NCI-H2081 (cell line): ENCODE results near the gene FHOD3.
A peak's percentile ranks its signal among the peaks of the same experiment; 100 is the strongest.
"Not testable (repeated sequence)": the region's sequence is repeated elsewhere in the genome, so short reads cannot be mapped to it uniquely, and the experiment has no call there.

Experiments
- DNase-seq, 2 experiments: peaks; one replicate each; lab custom pipeline; 2025; lab: John Stamatoyannopoulos, UW

FHOD3 gene

DNA sequence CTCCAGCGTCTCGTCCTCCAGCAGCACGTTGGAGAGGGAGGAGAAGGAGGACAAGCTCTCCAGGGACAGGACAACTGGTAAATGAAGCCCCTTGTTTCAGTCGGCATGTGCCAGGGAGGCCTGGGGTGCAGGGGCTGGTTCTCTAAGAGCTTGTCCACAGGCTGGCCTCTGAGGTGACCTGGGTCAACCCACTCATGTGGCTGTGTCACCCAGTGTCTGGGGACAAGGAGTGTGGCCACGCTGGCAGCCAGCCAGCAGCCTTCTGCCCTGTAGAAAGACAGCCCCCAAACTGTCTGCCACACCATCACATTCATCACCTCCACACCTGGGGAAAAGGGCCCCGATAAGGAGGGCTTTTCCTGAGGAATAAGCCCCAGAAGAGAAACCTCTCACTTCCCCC, 411.8 kb downstream of the FHOD3 start:
- no peak for DNase-seq

DNA sequence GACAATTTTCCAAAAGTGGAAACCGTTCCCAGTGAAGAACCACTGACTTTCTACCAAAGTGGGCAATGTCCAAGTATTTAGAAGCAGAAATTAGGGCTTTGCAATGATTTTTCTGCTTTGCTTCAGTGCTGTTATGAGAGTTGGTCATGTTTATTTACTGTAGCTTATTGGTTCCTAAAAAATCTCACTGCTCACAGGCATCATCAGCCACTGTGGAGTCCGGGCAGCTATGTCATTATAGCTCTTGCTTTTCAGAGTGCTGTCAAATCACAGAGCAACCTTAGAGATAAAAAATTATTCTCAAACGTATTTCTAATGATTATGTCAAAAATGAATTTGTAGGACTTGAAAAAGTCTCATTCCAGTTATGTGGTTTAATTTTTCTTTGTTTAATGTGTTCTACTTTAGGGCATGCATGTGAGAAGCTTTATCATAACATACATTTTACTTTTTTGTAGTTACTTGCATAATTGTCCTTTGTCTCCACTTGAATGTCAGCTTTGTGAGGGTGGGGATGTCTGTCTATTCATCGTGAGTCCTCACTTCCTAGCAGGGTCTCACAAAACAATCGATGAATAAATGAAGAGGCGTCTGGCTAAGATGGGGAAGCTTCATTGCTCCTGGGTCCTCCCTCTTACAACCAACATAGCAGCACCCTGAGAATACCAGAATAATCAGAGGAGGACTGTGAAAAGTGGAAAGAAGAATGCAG, 413.7 kb downstream of the FHOD3 start:
- no peak for DNase-seq

DNA sequence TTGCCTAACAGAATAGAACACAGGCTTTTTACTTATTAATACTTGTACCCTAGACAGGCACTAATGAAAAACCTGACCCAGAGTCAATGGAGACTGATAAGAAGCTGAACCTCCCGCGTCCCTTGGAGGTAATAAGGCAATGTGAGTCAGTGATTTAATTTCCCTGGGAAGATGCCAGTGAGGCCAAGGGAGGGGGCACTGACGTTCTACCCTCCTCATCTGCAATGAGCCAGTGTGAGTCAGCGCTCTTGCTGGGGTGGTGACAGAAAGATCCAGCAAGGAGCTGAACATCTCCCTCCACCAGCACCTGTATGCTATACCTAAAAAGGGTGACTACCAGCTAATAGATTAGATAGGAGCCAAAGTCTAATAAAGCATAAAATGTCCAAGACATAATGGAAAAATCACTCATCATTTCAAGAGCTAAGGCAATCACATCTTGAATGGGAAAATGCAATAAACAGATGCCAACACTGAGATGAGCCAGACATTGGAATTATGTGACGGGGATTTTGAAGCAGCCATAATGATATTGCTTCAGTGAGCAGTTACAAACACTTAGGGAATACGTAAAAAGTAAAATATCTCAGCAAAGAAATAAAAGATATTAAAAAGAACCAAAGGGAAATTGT, 414.4 kb downstream of the FHOD3 start:
- DNase-seq: no peak

DNA sequence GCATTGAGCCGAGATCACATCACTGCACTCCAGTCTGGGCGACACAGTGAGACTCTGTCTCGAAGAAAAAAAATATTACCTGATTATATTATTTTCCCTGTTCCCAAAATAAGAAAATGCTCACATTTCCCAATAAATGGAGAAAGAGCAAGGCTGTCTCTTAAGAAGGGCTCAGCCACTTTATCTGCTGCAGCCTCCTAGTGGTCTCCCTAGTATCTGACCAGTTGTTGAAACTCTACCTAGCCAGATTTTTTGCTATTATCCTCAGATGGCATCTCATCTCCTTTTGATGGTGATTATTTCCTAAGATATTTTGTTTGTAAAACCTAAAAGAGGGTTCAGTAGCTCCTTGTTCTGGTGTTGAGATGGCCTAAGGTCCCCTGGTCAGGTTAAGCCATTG, 417.0 kb downstream of the FHOD3 start:
- DNase-seq: no peak

DNA sequence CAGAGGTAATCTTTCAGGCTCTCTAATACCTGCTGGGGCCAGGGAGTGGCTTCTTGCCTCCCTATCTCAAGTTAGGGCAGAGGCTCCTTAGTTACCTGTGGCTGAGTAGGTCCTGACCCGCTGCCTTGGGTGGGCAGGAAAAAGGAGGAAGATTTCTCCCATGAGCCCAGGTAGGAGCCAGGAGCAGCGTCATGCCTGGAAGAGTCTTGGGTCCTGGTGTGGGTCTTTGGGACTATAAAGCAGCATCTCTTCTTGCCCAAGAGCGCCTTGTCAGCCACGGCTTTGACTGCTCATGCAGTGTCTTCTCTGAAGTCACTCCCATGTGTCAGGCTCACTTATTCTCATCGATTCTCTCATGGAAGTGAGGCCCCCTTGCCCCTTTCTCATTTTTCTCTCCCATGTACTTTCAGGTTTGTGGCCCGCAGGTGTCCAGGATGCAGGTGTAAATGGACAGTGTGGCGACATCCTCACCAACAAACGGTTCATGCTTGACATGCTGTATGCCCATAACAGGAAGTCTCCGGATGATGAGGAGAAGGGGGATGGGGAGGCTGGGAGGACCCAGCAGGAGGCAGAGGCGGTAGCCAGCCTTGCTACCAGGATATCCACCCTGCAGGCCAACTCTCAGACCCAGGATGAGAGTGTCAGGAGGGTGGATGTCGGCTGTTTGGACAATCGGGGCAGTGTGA, 420.1 kb downstream of the FHOD3 start:
- no peak for DNase-seq

DNA sequence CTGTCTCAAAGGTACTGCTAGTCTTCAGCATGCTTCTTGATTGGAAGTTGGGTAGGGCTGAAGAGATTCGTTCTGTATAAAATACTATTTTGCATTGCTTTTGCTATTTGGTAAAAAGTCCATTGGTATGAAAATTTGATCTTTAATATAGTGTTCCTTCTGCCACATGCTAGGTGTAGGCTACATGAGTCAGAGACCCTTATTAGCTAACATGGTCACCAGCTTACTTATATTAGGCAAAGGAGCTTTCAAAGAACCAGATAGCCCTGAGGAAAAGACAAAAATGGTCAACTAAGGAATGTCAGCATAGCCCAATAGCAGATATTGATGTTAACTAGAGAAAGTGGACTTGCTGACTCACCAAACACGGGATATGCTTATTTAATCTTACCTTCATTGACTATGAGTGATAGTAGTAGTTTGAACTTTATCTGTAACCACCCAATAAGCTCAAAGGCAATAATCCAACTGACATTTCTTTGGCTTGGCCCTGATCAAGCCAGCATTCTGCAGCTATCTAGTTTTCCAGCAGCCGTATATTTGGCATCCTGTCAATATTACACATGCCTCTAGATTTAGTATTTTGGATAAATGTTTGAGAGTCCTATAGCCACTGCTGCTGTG, 421.3 kb downstream of the FHOD3 start:
- DNase-seq: no peak

DNA sequence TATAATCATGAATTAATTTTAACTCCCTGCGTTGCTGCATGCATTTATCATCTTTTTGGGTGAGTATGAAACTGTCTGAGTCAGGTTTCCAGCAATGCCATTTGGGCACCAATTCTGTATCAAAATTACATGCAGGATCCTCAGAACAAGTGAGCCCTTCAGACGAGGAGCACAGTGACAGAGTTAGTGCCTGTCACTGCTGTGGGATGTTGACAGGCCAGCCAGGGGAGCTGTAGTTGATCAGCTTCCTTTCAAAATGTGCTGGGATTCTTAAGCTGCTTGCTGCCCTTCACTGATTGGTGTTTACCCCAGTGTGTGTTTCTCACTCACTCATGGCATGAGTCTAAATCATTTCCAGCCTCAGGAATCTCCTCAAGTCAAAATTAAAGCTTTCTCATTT, 422.1 kb downstream of the FHOD3 start:
- no peak for DNase-seq

DNA sequence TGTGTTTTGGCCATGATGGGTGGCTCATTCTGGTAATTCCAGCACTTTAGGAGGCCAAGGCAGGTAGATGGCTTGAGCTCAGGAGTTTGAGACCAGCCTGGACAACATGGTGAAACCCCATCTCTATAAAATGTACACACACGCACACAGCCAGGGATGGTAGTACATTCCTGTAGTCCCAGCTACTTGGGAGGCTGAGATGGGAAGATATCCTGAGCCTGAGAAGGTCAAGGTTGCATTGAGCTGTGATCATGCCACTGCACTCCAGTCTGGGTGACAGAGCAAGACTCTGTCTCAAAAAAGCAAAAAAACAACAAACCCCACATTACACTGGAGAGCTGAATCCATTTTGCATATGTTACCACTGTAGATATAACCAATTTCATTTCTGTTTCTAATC, 423.8 kb downstream of the FHOD3 start:
- DNase-seq: not testable (repeated sequence)

DNA sequence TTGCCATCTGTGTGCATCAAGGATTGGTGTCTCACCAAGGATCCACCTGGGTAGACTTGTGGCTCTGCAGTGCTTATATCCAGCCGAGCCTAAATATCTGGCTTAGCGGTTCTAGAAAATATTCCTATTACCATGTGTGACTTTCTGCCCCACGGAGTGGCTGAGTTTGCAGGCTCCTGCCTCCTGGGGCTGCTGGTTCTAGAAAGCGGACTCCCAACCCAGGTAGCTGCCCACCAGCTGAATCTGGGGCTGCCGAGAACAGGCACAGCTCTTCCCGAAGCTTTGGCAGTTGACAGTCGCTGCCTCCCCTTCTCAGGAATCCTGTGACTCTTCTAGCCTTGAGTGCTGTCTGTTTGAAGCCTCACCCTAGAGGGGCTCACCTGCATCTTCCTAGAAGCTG, 426.7 kb downstream of the FHOD3 start:
- DNase-seq: no peak

DNA sequence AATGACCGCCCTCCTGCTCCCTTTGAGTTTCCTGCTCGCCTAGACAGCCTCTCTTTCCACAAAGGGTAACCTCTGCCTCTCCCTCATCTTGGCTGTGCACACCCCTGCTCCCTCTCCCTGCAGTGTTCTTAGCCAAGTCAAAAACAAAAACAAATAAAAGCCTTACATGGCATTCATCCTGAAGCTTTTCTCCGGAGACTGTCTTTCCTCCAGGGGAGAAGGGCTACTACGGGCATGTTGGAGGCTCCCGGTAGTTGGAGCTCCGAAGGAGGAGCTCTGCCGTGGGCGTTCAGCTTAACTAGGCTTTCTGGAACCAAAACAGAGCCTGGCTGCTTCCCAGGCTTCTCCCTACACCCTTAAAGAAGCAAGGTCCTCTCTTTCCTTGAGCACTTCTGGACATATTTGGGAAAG, 427.1 kb downstream of the FHOD3 start:
- DNase-seq: no peak

DNA sequence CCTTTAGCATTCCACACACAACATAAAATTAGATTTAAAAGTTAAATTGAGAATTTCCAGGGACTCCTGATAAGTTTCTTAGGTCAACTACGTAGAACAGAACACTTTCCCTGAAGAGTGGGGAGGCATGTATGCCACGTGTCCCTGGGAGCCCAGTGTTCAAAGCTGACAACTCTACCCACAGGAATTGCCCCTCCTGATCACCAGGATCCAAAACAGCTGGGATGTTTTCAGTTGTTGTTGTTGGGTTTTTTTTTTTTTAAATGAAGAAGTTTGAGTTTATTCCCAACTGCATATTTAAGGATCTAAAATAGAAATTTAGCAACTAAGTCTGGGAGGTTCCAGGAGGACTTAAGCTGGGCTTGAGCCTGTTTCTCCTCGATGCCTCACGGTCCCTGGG, 430.8 kb downstream of the FHOD3 start:
- DNase-seq: no peak

DNA sequence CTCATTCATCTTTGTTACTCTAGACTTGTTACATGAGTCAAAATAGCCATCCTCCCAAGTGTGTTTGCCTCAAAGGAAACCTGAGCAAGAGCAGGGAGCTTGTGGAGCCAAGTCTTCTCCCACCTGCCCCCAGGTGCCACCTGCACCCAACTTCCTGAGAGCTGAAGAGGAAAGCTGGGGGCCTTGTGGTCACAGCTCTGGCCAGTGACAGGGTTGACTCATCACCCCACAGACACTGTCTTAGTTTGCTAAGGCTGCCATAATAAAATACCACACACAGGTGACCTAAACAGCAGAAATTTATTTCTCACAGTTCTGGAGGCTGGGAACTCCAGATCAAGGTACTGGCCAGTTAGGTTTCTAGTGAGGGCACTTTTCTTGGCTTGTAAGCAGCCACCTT, 431.7 kb downstream of the FHOD3 start:
- DNase-seq: no peak

DNA sequence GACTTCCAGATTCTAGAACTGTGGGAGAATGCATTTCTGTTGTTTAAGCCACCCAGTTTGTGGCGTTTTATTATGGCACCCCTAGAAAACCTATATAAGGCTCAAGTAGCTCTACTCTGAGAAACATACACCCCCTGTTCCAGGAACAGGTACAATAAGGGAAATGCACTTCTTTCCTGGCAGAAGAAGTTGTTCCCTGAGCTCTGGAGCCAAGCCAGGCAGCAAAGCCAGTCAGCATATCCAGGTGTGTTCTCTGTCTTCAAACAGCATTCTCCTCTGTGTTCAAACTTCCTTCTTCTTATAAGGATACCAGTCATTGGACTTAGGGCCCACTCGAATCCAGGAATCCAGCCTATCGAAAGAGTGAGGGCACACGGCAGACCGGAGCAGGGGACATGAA, 434.8 kb downstream of the FHOD3 start:
- DNase-seq: no peak

DNA sequence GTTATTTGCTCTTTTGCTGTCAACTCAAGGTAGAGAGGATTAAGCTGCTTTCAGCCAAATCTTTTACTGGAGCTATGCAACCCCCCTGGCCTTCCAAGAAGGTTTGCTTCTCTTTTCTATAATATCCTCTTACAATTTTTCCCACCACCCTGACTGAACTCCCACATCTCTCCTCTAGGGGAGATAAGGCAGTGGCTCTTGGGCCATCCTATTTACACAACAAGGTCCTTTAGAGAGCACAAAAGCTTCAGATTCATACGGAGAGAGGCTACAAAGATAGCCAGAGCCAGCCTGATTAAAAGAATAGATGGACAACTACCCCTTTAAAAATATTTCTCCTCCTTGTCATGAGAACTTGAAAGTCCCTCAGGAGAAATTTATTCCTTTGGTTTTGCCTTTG, 435.6 kb downstream of the FHOD3 start:
- DNase-seq: no peak

DNA sequence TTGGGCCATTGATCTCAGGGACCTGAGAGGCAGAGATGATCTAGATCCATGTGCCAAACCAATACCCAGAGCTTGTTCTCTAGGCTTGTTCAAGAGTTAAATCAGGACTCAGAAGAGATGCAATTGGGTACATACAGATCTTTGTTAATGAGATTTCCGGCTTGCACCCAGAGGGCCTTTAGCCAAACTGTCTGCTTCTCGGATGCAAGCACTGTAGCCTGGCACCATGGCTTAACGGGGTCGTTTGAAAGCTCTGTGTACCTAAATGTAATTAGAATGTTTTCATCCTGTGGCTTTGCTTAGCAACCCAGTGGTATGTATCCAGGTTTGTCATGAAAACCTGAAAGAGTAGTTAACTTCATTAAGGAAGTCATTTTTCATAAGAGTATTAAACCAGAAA, 437.1 kb downstream of the FHOD3 start:
- peak; percentile 18 to 54 for DNase-seq

DNA sequence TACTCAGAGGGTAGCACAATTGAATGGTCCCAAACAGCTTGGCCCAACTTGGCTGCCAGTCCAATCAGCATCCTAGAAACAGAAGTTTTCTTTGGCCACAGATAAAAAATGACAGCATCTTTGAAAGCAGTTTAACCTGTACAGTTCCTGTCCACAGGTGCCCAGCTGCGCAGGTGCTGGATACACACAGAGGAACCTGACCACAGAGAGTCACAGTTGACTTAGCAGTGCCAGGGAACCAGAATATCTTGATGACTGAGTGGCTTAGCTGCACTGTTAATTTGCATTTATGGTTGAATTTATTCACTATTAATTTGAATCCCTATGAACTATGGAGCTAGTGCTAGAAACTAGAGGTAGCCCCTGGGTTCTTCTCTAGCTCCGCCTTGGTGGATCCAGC, 437.6 kb downstream of the FHOD3 start:
- peak in 1 of 2 experiments; percentile 12 for DNase-seq

DNA sequence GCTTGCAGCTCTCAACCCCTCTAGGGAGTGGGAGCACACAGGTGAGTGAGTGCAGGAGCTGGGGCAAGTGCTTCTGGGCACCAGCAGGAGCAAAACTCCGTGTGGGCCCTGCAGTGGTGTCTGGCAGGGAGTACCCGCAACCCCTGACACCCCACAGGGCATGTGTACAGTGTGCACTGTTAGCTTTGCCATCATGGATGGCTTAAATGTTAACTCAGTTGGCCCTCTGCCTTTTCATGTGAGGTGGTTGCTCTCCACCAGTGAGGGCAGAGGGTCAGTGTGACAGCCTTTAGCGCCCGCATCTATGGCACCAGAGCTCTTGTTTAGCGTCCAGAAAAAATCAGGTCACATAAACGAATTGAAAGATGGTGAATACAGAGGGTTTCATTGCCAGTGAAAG, 438.6 kb downstream of the FHOD3 start:
- DNase-seq: no peak

DNA sequence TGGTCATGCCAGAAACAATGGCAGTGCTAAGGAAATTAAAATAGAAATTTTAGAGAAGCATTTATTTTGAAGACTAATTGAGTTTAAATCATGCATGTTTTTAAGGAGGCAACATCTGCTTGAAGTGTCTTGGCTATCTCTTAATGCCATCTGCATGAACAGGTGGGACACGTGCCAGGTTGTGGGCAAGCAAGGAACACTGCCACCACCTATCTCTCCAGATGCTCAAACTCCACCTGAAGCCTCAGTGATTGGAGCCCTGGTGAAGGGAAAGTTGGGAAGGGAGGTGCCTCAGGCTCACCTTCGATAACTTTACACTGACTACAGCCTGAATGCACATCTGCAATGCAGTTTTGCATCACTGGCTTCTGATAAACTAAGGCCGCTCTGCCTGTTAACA, 439.8 kb downstream of the FHOD3 start:
- no peak for DNase-seq

DNA sequence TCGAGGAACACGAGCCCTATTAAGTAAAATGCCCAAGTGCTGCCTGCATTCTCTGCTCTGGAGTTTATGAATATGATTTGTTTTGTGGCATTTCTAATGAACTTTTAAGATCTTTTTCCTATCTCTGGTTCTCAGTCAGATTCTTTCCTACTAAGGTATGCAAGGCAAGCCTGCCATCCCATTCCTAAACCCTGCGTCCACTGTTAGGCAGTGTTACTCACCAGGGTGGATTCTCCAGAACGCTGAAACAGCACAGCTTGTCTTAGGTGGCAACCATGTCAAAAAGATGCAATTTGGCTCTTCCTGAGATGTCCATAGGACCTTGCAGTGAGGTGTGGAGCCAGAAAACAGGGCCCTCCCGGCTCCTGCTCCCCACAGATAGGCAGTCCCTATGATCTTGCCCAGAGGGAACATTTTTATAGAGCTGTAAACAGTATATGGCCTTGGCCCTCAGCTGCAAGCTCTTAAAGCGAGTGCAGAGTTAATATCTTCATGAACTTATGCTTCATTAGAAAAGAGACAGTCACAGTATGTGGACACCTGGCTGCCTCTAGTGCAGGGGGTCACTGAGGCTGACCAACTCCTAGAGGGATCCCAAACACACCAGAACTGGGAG, 446.9 kb downstream of the FHOD3 start:
- no peak for DNase-seq

DNA sequence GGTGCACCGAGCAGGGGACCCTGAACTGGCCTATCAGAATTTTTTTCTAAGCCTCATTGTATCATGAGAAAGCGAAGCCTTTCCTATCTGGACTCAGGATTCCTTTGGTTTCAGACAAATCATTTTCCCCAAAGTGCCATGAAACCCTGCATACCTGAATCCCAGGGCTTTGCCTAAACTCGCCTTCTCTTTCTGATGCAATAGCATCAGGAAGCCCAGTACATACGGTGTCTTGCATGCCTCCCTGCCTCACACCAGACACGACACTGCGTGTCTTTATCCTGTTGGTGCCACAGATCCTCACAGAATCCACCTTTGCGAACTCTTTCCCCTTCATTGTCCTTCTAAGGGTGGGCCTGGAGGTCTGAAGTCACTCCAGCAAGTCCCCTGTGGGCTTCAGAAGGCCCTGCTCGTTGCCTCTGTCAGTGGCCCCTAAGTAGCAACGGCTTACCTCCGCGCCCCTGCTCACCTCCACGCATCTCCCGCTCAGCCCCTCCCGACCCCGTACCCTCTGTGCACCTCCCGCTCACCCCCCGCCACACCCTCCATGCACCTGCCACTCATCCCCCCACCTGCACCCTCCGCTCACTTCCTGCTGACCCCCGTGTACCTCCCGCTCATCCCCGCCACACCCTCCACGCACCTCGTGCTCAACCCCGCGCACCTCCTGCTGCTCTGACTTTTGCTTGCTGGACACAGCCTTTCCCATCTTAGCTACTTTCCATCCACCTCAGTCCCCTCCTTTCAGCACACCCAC, 447.9 kb downstream of the FHOD3 start:
- no peak for DNase-seq

DNA sequence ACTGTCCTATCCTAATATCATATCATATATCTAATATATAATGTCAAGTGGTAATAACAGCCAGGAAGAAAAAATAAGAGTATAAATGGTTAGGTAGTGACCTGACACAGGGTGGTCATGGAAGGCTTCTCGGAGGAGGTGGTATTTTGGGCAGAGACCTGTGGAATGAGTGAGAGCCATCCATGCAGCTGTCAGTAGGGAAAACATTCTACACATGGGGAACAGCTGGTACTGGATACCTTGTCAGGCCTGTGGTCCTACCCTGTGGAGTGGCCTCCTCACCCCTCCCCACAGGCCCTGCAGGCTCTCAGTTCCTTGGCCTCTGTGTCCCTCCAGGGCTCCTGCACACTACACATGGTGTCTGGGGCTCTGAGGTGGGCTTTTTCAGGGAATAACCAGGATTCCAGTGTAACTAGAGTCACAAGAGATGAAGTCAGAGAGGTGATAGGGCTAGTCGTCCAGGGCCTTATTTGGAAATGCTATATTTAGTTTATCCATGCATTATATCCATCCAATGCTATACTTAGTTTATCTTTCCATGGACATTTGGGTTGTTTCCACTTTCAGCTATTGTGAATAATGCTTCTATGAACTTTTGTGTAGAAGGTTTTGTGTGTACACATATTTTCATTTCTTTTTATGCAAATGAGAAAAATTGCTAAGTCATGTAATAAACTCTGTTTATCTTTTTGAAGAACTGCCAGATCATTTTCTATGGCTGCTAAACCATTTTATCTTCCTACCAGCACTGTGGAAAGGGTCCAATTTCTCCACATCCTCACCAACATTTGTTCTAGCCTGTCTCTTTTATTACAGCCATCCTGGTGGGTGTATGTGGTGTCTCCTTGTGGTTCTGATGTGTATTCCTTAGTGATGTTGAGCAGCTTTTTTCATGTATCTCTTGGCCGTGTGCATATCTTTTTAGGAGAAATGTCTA, 455.7 kb downstream of the FHOD3 start:
- DNase-seq: peak in 1 of 2 experiments; percentile 11
